ENCODE results near the gene CFAP299.

- TF ChIP-seq REST (IDR thresholded peaks at IDR 0.05; ENCODE audit: low read depth): no peak
- no peak for TF ChIP-seq RAD21 (IDR thresholded peaks at IDR 0.05; ENCODE audit: low read depth)
These were observed 38.6 kb downstream of the CFAP299 start for GRCh38 chr4:80374180-80374579.

Measured in Ishikawa (cell line).